Measurements from ENCODE around the gene ADAMTS14.

Gene ADAMTS14

DNA sequence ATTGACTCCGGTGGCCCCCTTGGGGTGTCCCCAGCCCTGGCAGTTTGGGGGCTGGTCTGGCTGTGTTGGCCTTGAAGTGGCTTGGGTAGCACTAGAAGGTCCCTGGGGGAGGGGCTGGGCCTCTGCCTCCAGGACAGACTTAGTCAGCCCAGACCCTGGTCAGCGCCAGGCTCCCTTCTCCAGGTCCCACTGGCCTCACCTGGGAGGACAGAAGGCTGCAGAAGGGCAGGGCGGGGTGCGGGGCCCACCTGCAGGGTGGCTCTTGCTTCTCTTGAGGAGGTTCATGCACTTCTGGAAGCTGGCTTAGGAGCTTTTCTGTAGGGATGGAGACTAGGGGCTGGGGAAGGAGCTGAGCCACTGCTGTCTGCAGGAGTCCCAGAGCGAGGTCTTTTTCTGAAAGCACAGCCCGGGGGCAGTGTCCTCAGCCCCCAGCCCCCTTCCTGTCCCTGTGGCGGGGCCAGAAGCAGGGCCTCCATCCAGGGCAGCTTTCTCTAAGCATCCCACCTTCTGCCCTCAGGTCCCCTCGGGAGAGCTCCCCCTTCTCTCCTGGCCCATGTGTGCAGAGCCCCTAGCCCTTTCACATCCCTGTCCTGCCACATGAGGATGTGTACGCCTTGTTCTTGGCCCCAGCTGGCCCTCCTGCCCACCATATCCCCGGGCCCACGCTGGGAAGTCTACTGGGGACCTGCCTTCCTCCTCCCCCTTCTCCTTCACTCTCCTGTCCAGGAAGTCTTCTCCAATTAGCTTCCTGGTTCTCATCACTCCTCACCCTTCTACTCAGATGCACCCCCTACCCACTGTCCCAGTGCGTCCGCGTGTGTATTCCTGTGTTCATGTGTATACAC lies 101.9 kb downstream of the ADAMTS14 start:
- no peak for DNase-seq

GRCh38 chr10:70774810-70775678 lies 102.7 kb downstream of the ADAMTS14 start:
- no peak for DNase-seq

GRCh38 chr10:70775679-70776454 lies 103.6 kb downstream of the ADAMTS14 start:
- no peak for DNase-seq

- no peak for DNase-seq
These were observed 104.2 kb downstream of the ADAMTS14 start for GRCh38 chr10:70776455-70777005.

DNA sequence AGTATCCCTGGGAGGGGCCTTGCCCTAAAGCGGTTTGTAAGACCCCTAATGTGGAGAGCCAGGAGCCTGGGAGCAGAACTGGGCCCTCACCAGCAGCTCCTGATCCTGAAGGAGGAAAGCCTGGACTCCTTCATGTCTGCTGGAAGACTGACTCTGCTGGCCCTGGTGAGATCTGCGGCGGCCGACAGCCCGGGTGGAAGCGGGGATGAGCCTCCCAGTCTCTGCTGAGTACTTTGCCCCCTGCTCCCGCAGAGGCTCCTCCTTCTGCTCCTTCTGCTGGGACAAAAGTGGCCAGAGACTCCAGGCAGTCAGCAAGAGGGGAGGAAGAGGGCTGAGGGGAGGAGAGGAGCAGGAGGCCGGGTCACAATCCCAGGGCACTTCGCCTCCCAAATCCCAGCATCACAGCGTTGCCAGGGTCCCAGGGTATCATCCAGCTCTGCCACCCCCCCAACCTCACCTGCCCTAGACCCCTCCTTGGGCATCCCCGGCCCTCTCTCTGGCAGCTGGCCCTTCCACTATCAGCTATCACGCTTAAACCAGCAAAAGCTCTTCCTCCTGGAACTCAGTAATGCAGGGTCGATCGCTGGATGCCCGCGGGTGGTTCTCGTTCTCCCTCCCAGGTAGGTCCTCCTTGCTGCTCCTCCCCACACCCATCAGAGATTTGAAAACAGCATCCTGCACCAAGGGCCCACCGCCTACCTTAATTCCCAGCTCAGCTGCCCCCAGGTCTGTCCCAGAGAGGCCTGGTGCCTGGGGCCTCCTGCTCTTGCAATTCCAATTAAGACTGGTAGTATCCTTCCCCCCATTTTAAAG lies 105.0 kb downstream of the ADAMTS14 start:
- no peak for DNase-seq

DNA sequence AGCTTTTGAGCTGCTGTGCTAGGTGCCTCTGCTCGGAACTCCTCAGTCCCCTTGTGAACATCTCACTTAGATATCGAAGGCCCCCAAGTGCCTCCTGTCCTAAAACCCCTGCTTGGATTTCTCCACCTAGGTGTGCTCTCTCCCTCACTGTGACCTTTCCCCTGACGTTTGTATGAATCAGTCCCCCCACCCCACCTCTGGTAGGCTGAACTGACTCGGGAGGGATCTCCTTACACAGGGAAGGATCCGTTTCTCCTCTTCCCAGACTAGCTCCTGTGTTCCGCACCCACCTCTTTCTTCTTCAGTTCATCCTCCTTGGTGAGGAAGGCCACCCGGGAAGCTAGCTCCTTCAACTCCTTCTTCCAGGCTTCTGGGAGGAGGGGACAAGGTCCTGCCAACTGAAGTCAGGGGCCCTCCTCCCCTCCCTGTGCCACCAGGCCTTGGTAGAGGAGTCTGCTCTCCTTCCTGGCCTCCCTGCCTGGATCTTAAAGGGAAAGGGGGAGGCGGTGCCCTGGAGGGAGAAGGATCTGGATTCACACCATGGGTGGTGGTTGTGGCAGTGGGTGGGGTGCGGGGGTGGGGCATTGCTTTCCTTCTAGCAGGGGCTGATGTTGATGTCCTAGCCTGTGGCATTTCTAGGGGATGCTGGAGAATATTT lies 106.1 kb downstream of the ADAMTS14 start:
- DNase-seq, result no peak

- no peak for DNase-seq
These were observed 106.8 kb downstream of the ADAMTS14 start for GRCh38 chr10:70779088-70779487.

DNA sequence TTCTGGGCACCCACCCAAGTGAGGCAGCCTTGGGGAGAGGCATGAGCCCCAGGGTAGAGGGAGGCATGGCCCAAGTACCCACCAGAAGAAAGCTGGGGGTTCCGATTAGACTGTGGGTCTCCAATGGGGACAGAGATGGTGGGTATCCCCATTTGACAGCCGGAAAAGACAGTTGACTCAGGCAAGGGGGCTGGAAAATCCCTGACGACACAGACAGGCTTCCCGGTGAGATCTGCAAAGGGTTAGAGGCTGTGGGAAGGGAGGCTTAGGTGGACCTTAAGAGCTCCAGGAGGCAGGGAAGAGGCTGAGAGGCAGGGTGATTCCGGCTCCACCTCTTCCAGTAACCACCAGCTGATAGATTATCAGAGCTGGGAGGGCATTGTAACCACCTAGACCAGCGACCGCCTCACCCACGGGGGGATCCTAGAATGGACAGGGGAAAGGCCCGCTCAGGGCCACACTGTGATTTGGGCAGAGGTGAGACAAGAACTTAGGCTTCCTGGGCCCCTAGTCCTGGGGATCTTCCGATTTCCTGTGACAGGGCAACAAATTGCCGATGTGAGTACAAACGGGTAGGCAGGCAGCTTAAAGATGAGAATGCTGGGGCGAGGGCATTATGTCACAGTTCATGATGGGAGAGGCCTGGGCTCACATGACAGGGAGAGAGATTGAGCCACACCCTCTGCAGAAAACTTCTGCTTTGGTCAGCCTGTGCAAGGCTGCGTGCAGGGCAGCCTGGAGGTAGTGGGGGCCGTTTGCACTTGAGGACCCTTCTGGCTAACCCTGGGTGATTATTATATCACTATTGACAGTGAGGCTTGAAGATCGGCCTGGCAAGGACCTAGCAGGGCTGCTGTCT lies 107.4 kb downstream of the ADAMTS14 start:
- no peak for DNase-seq

- no peak for DNase-seq
These were observed 108.1 kb downstream of the ADAMTS14 start for GRCh38 chr10:70780370-70780760.

DNA sequence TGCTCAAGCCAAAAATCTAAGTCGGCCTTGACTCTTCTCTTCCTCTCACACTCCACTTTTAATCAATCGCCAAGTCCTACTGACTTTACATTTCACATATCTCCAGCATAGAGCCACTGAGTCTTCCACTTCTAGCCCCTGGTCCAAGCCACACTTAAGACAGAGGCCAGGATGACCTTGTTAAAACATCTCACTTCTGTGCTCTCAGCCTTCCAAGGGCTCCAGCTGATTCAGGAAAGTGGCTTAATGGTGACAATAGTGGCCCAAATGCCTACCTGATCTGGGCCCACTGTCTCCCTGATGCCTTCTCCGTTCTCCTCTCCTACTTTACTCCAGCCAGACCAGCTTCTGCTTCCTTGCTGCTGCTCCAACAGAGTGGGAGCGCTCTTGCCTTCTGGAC lies 108.5 kb downstream of the ADAMTS14 start:
- no peak for DNase-seq

DNA sequence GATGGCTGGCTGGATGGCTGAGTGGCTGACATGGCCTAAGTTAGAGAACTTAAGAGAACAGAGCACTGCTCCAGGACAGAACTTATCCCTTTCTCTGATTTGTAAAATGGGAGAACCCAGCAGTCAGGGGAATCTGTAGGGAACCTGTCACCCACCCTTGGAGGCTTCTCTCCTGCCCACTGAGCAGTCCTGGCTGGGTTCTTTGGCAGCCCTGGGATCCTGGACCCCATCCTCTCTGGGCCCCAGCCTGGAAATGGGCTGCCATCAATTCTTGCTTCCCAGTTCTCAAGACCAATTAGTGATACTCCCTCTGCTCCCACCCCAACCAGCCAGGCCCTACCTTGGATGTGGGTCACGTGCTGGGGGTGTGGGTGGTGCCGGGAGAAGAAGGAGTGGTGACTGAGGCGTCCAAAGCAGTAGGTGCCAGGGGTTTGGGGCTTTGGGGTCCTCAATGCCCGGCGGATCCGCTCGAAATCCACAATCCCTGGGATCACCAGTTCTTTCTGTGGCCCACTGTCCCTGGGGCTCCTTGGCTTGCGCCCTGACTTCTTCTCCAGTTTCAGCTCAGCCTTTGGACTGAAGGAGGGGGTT lies 109.2 kb downstream of the ADAMTS14 start:
- no peak for DNase-seq

DNA sequence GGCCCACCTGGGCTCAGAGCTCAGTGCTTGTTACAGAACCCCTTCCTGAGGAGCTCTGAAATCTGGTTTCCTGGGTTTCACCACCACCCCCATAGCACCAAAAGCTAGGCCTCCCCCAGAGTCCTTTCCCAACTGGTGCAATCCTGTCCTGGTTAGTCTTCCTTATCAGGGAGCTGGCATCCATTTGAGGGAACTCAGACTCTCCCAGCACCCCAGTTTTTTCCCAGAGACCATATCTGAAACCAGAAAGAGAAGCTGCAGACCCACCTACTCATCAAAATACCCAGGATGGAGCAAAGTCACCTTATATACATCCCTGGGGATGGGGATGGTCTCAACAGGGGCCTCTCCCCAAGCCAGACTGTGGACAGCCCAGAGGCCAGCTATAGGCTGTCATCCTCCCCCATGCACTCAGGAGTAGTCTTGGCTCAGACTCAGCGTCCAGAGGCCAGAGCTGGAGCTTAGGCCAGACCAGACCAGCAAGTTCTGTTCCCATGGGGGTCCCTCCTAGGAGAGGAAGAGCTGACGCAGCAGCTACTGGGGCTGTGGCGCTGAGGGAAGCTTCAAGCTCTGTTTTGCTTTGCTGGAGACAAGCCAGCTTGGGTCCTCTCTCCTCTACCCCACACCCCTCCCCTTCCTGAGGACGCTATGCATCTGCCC lies 109.9 kb downstream of the ADAMTS14 start:
- no peak for DNase-seq

- DNase-seq, result no peak
These were observed 110.7 kb downstream of the ADAMTS14 start for GRCh38 chr10:70782746-70783680.

DNA sequence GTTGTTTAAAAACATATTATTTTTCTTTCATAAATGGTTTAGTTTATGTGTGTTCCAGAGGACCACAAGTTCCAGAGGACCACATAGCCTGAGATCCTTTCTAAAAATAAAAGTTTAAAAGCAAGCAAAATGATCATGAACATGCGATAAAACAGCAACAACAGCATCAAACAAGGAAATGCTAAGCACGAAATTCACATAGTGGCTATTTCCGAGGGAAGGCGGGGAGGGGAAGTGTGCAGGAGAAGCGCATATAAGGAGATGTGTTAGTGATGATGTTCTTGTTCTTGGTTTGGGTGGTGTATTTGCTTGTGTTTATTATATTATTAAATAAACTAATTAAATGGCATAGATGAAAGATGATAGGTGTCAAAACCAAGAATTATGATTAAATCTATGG lies 111.7 kb downstream of the ADAMTS14 start:
- no peak for DNase-seq

DNA sequence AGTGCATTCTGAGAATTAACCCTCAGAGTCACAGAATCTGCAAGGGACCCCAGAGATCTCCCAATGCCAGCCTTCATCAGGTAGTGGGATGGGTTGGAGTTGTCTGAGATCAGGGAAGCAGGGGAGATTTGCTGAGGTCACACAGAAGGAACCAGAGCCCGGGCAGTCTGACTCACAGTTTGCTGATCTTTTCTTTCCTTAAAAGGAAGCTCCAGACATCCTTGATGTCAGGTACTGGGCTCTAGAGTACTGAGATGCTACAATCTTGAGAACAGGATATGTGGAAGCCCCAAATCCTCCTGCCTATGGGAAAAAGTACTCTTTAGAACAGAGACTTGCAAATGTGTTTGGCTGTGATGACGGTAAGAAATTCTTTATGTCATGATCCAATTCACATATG lies 112.2 kb downstream of the ADAMTS14 start:
- no peak for DNase-seq

GRCh38 chr10:70785190-70785589 lies 112.9 kb downstream of the ADAMTS14 start, which contains the start of gene TBATA:
Gene TBATA (minus strand): TSS chr10:70785377. CDS start chr10:70783379, 1,998 bp downstream.
- DNase-seq, result no peak

DNA sequence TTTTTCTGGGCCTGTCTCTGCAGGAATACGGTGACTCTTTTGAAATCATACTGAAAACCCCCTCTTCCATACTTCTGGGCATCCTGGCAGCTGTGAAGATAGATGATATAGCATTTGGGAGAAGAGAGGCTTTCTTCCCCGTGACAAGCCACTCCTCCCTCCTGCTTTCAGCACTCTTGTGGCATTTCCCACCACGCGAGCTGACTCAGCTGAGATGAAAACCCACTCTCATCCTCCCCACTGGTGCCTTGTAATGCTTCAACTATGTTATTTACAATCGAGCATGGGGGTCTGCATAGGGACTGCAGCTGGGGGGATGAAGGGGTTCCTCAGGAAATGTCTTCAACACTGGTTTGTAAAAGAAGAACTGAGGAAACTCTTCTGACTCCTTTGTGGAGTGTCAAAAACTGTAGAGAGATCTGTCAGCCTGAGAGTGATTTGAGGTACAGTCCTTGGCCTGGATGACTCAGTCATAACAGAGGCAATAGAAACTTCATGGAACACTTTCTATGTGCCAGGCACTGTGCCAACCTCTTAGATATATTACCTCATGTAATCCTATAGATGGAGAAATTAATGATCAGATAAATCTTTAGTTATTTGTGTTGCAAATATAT lies 114.6 kb downstream of the ADAMTS14 start:
- no peak for DNase-seq
